ENCODE data around the gene SLC6A6. TPM values are rescaled to one million over a fixed set of nuclear protein-coding genes. Genes with fewer than 3 reads are reported as not detected.
A peak's percentile ranks its signal among the peaks of the same experiment; 100 is the strongest.

Gene SLC6A6
- total RNA-seq, 3 donors from 2014 or later = 22.1 to 52.4 (median 27.5) TPM

- Histone ChIP-seq H3K4me3 (no peak overlapping the region), H3K27ac (no peak overlapping the region), H3K4me1 (no peaks in the 10 kb centered on the region), H3K27me3 (no peaks in the 10 kb centered on the region), H3K9me3 (no peaks in the 10 kb centered on the region), H3K36me3 (no peaks in the 10 kb centered on the region)
- TF ChIP-seq CTCF (IDR thresholded peaks at IDR 0.05) (no peak), POLR2AphosphoS5 (IDR thresholded peaks at IDR 0.05) (no peak), POLR2A (IDR thresholded peaks at IDR 0.05) (no peak)
- DNase-seq (ENCODE audit: low spot score in 2 of 2) = no peak
- intact Hi-C loops (cut with DNase I; ENCODE audit: low total_unique reads) = no loop called here
Observed at GRCh38 chr3:14416453-14416852, 14.0 kb downstream of the SLC6A6 start.

- intact Hi-C loops (cut with DNase I; ENCODE audit: low total_unique reads) = no loop called here
- no peak for DNase-seq (ENCODE audit: low spot score in 2 of 2)
- Histone ChIP-seq H3K36me3 (no peaks in the 10 kb centered on the region), H3K4me1 (no peaks in the 10 kb centered on the region), H3K9me3 (no peaks in the 10 kb centered on the region), H3K27me3 (no peaks in the 10 kb centered on the region), H3K4me3 (no peak overlapping the region), H3K27ac (no peak overlapping the region)
- TF ChIP-seq CTCF (IDR thresholded peaks at IDR 0.05) (no peak), POLR2AphosphoS5 (IDR thresholded peaks at IDR 0.05) (no peak), POLR2A (IDR thresholded peaks at IDR 0.05) (no peak)
Observed at GRCh38 chr3:14418296-14419250, 16.2 kb downstream of the SLC6A6 start.

GRCh38 chr3:14422016-14422963, 19.9 kb downstream of the SLC6A6 start:
- H3K4me3 ChIP-seq = no peak overlapping the region
- no peaks in the 10 kb centered on the region for H3K9me3 ChIP-seq
- DNase-seq (ENCODE audit: low spot score in 2 of 2) = no peak
- intact Hi-C loops (cut with DNase I; ENCODE audit: low total_unique reads) = no loop called here
- H3K36me3 ChIP-seq = no peaks in the 10 kb centered on the region
- TF ChIP-seq POLR2AphosphoS5 (IDR thresholded peaks at IDR 0.05) = no peak
- TF ChIP-seq CTCF (IDR thresholded peaks at IDR 0.05) = no peak
- TF ChIP-seq POLR2A (IDR thresholded peaks at IDR 0.05) = no peak
- no peaks in the 10 kb centered on the region for H3K4me1 ChIP-seq
- no peak overlapping the region for H3K27ac ChIP-seq
- no peaks in the 10 kb centered on the region for H3K27me3 ChIP-seq

- H3K27me3 ChIP-seq = no peaks in the 10 kb centered on the region
- intact Hi-C loops (cut with DNase I; ENCODE audit: low total_unique reads) = no loop called here
- DNase-seq (ENCODE audit: low spot score in 2 of 2) = peak in 1 of 2 donors; percentile 66
- H3K27ac ChIP-seq = no peak overlapping the region
- TF ChIP-seq CTCF (IDR thresholded peaks at IDR 0.05) (no peak), POLR2A (IDR thresholded peaks at IDR 0.05) (no peak), POLR2AphosphoS5 (IDR thresholded peaks at IDR 0.05) (peak in 1 of 3 donors; percentile 31)
- no peaks in the 10 kb centered on the region for H3K9me3 ChIP-seq
- H3K36me3 ChIP-seq = no peaks in the 10 kb centered on the region
- H3K4me3 ChIP-seq = no peak overlapping the region
- H3K4me1 ChIP-seq = no peaks in the 10 kb centered on the region
Observed at GRCh38 chr3:14423197-14423743, 20.9 kb downstream of the SLC6A6 start.

All from breast epithelium (tissue), 4 donors.